ENCODE data around the gene CNTNAP2. TPM values are rescaled to one million over a fixed set of nuclear protein-coding genes. Genes with fewer than 3 reads are reported as not detected.
"Not testable (repeated sequence)": the region's sequence is repeated elsewhere in the genome, so short reads cannot be mapped to it uniquely, and the experiment has no call there.

The CNTNAP2 gene
- total RNA-seq, 1 donor = 7.6 TPM

DNA sequence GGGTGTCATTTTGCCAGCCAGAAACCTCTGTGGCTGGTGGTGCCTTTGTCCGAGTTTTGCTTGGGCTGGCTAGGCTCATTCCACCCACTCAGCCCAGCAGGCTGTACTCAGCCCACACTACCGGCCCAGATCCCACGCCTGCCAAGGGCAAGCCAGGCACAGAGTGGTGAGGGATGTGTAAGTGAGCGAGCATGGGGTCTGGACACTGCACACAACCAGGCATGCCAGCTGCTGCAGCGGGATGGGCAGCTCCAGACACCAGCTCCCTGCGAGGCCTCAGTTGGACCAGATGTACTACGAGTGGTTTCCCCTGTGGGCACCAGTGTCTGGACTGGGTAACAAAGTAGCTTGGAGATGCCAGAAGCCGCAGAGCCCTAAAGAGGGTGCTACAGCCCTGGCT, 2339.8 kb downstream of the CNTNAP2 start:
- DNase-seq (ENCODE audit: insufficient read length, low spot score, missing footprints) = no peak
- H3K9me3 ChIP-seq (ENCODE audit: low read depth, low read length) = no peaks in the 10 kb centered on the region
- no peaks in the 10 kb centered on the region for H3K36me3 ChIP-seq (ENCODE audit: insufficient read depth, low read length)
- no peak overlapping the region for H3K4me2 ChIP-seq (ENCODE audit: insufficient read depth, low read length)
- no peaks in the 10 kb centered on the region for H3K27me3 ChIP-seq (ENCODE audit: insufficient read depth, low read length)
- no peaks in the 10 kb centered on the region for H3K4me1 ChIP-seq (ENCODE audit: insufficient read depth, low read length)
- H3K4me3 ChIP-seq (ENCODE audit: insufficient read depth, low read length) = no peak overlapping the region
- no peak overlapping the region for H3K27ac ChIP-seq (ENCODE audit: low read depth, low read length)
- no peak overlapping the region for H2AFZ ChIP-seq (ENCODE audit: low read length)
- H3K79me2 ChIP-seq (ENCODE audit: insufficient read depth, low read length) = no peaks in the 10 kb centered on the region
- no peaks in the 10 kb centered on the region for H4K20me1 ChIP-seq (ENCODE audit: insufficient read depth, low read length)
- TF ChIP-seq, protein P1, sequence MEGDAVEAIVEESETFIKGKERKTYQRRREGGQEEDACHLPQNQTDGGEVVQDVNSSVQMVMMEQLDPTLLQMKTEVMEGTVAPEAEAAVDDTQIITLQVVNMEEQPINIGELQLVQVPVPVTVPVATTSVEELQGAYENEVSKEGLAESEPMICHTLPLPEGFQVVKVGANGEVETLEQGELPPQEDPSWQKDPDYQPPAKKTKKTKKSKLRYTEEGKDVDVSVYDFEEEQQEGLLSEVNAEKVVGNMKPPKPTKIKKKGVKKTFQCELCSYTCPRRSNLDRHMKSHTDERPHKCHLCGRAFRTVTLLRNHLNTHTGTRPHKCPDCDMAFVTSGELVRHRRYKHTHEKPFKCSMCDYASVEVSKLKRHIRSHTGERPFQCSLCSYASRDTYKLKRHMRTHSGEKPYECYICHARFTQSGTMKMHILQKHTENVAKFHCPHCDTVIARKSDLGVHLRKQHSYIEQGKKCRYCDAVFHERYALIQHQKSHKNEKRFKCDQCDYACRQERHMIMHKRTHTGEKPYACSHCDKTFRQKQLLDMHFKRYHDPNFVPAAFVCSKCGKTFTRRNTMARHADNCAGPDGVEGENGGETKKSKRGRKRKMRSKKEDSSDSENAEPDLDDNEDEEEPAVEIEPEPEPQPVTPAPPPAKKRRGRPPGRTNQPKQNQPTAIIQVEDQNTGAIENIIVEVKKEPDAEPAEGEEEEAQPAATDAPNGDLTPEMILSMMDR (IDR thresholded peaks at IDR 0.05; ENCODE audit: extremely low read depth, low read depth, low read length) = no peak

DNA sequence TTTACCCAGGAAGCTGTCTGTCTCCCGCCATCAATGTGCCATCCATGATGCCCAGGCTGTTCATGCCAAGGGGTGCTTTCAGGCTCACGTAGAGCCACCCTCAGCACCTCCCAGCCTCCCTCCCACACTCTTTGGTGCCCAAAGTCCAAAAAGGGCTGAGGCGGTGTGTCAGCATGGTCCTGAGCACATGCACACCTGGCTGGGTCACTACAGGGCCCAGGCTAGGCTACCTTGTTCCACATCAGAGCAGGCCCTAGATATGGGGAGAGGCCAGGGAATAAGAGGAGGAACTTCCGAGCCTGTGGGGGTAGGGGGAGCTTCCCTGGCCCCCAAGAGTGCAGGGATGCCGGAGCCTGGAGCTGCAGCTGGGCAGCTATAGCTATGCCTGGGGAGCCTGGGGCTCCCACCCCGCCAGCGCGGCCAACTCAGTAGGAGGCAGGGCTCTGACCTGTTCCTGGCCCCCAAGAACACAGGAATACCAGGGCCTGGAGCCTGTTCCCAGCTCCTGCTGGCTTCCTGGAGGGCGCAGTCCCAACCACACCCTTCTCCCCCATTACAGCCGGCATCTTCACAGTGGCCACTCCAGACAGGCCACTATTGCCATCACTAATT, 2340.8 kb downstream of the CNTNAP2 start:
- Histone ChIP-seq H3K27ac (ENCODE audit: low read depth, low read length) (no peak overlapping the region), H3K4me2 (ENCODE audit: insufficient read depth, low read length) (no peak overlapping the region), H3K36me3 (ENCODE audit: insufficient read depth, low read length) (no peaks in the 10 kb centered on the region), H3K79me2 (ENCODE audit: insufficient read depth, low read length) (no peaks in the 10 kb centered on the region), H3K4me1 (ENCODE audit: insufficient read depth, low read length) (no peaks in the 10 kb centered on the region), H3K27me3 (ENCODE audit: insufficient read depth, low read length) (no peaks in the 10 kb centered on the region), H4K20me1 (ENCODE audit: insufficient read depth, low read length) (no peaks in the 10 kb centered on the region), H3K9me3 (ENCODE audit: low read depth, low read length) (no peaks in the 10 kb centered on the region), H2AFZ (ENCODE audit: low read length) (no peak overlapping the region), H3K4me3 (ENCODE audit: insufficient read depth, low read length) (no peak overlapping the region)
- TF ChIP-seq, protein P1 (IDR thresholded peaks at IDR 0.05; ENCODE audit: extremely low read depth, low read depth, low read length) = no peak
- no peak for DNase-seq (ENCODE audit: insufficient read length, low spot score, missing footprints)

DNA sequence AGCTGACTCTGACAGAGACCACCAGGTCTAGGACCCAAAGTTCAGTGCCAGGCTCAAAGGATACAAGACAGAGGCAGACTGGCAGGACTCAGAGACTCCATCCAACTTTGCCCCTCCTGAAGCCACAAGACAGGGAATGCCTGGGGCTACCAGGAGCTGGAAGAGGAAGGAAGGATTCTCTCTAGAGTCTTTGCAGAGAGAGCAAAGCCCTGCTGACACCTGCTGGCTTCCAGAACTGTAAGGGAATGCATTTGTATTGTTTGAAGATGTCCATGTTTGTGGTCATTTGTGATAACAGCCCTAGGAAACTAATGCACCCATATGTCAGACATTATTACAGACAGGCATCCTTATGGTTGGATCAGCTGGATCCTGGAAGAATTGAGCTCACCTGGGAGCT, 2341.7 kb downstream of the CNTNAP2 start:
- DNase-seq (ENCODE audit: insufficient read length, low spot score, missing footprints) = no peak
- Histone ChIP-seq H3K36me3 (ENCODE audit: insufficient read depth, low read length) (no peaks in the 10 kb centered on the region), H2AFZ (ENCODE audit: low read length) (no peak overlapping the region), H3K4me1 (ENCODE audit: insufficient read depth, low read length) (no peaks in the 10 kb centered on the region), H3K27me3 (ENCODE audit: insufficient read depth, low read length) (no peaks in the 10 kb centered on the region), H3K4me3 (ENCODE audit: insufficient read depth, low read length) (no peak overlapping the region), H4K20me1 (ENCODE audit: insufficient read depth, low read length) (no peaks in the 10 kb centered on the region), H3K9me3 (ENCODE audit: low read depth, low read length) (no peaks in the 10 kb centered on the region), H3K79me2 (ENCODE audit: insufficient read depth, low read length) (no peaks in the 10 kb centered on the region), H3K4me2 (ENCODE audit: insufficient read depth, low read length) (no peak overlapping the region), H3K27ac (ENCODE audit: low read depth, low read length) (no peak overlapping the region)
- TF ChIP-seq, protein P1 (IDR thresholded peaks at IDR 0.05; ENCODE audit: extremely low read depth, low read depth, low read length) = no peak

DNA sequence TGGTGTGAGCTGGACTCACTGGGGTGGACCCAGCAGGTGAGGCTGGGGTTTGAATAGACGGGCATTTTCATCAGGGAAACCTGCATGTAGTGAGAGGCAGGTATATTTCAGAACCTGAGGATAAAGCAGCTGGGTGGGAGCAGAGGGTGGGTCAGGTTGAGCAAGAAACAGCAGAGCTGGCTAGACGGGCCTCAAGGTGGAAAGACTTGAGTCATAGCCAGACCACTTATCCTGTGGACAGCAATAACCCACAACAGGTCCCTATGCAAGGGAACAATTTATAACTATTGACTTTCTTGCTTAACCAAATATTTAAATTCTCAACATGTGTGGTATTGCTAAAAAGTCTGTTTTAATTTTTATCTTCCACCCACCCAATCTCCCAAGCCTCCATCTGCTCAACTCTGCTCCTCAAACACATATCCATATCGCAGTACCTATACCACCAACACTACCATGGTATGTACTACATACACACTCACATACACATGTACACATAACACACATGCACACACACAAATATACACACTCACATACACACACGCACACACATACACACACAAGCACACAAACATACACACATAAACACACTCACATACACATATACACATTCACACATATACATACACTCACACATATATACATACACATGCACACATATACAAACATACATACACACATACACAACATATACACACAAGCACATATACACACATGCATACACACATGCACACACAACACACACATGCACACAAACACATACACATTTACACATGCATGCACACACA, 2345.0 kb downstream of the CNTNAP2 start:
- no peaks in the 10 kb centered on the region for H3K79me2 ChIP-seq (ENCODE audit: insufficient read depth, low read length)
- TF ChIP-seq, protein P1 (IDR thresholded peaks at IDR 0.05; ENCODE audit: extremely low read depth, low read depth, low read length) = no peak
- H3K4me3 ChIP-seq (ENCODE audit: insufficient read depth, low read length) = no peak overlapping the region
- no peaks in the 10 kb centered on the region for H3K36me3 ChIP-seq (ENCODE audit: insufficient read depth, low read length)
- H3K27me3 ChIP-seq (ENCODE audit: insufficient read depth, low read length) = no peaks in the 10 kb centered on the region
- H3K4me2 ChIP-seq (ENCODE audit: insufficient read depth, low read length) = no peak overlapping the region
- H3K27ac ChIP-seq (ENCODE audit: low read depth, low read length) = no peak overlapping the region
- no peak overlapping the region for H2AFZ ChIP-seq (ENCODE audit: low read length)
- H4K20me1 ChIP-seq (ENCODE audit: insufficient read depth, low read length) = no peaks in the 10 kb centered on the region
- no peaks in the 10 kb centered on the region for H3K9me3 ChIP-seq (ENCODE audit: low read depth, low read length)
- DNase-seq (ENCODE audit: insufficient read length, low spot score, missing footprints) = no peak
- H3K4me1 ChIP-seq (ENCODE audit: insufficient read depth, low read length) = no peaks in the 10 kb centered on the region

DNA sequence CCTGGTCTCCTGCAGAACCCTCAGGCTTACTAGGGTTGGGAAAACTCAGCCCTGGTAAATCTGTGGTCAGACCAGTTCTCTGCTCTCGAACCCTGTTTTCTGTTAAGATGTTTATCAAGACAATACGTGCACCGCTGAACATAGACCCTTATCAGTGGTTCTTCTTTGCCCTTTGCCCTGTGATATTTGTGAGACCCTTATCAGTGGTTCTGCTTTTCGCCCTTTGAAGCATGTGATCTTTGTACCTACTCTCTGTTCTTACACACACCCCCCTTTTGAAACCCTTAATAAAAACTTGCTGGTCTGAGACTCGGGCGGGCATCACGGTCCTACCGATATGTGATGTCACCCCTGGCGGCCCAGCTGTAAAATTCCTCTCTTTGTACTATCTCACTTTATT, 2346.2 kb downstream of the CNTNAP2 start:
- H3K79me2 ChIP-seq (ENCODE audit: insufficient read depth, low read length); H3K27ac ChIP-seq (ENCODE audit: low read depth, low read length); H2AFZ ChIP-seq (ENCODE audit: low read length); H3K36me3 ChIP-seq (ENCODE audit: insufficient read depth, low read length); DNase-seq (ENCODE audit: insufficient read length, low spot score, missing footprints); H3K9me3 ChIP-seq (ENCODE audit: low read depth, low read length); H3K4me2 ChIP-seq (ENCODE audit: insufficient read depth, low read length); H4K20me1 ChIP-seq (ENCODE audit: insufficient read depth, low read length); H3K4me3 ChIP-seq (ENCODE audit: insufficient read depth, low read length); H3K27me3 ChIP-seq (ENCODE audit: insufficient read depth, low read length); H3K4me1 ChIP-seq (ENCODE audit: insufficient read depth, low read length): not testable (repeated sequence)
